GM12878 (cell line): ENCODE measurements around the gene CAST. TPM values are rescaled to one million over a fixed set of nuclear protein-coding genes. Genes with fewer than 3 reads are reported as not detected.

Experiments used
- ATAC-seq: fragments of 200-7000 bp; cut with Tn5 transposase; 3 replicates; pipeline ENCODE4 v1.9.1; 2020; ENCODE audit warnings: mild to moderate bottlenecking, moderate library complexity
- BruUV-seq: library from RNA; stranded (reverse); fragments of 400-500 nt; replicated peaks from 2 replicates; lab custom pipeline; 2021; lab: Mats Ljungman, UMichigan
- CTCF ChIA-PET: fragments of 300-600 bp; sonication (Branson Sonifier 250); formaldehyde crosslinking; extraction: SDS; loops from one replicate; lab custom pipeline; 2021; ENCODE audit warnings: inconsistent platforms; lab: Yijun Ruan, JAX
- POLR2A ChIA-PET: fragments of 350-600 bp; formaldehyde crosslinking; extraction: SDS; loops from one replicate; lab custom pipeline; 2021; ENCODE audit warnings: inconsistent platforms; lab: Charles Lee
- RAD21 ChIA-PET: fragments of 300-600 bp; sonication (Branson Sonifier 250); formaldehyde crosslinking; loops from one replicate; lab custom pipeline; 2023; ENCODE audit warnings: antibody characterized with exemption; ENCODE audit not compliant: unreplicated experiment; lab: Charles Lee
- SMC1A ChIA-PET: fragments of 300-600 bp; sonication (Branson Sonifier 250); formaldehyde crosslinking; loops from one replicate; lab custom pipeline; 2023; ENCODE audit not compliant: unreplicated experiment, uncharacterized antibody; lab: Charles Lee
- DNase-seq: peaks from one replicate; pipeline ENCODE4 v3.0.0-alpha.2; 2011; ENCODE audit warnings: low read depth, low spot score
- FAIRE-seq: peaks from 3 replicates; lab custom pipeline; 2011; peaks lifted over from hg19 to GRCh38; lab: Jason Lieb, UNC
- H2AFZ ChIP-seq: 2 replicates; pipeline ENCODE4 v1.6.0; 2011; ENCODE audit warnings: low read depth, low read length, control low read depth; ENCODE audit not compliant: control insufficient read depth
- H3K27ac ChIP-seq: 2 replicates; pipeline ENCODE4 v1.5.1; 2011; ENCODE audit warnings: control low read depth; ENCODE audit not compliant: control insufficient read depth, insufficient read depth
- H3K27me3 ChIP-seq, 2 experiments: replicated peaks in 1 of 2; 2 replicates each; pipeline versions ENCODE4 v1.6.0 to v1.6.1; 2011; ENCODE audit warnings: low read length in 1 of 2; ENCODE audit not compliant: control insufficient read depth in 2 of 2, insufficient read depth in 2 of 2
- H3K36me3 ChIP-seq, 2 experiments: 2 replicates each; pipeline ENCODE4 v1.5.1; 2011; ENCODE audit warnings: low read length in 1 of 2; ENCODE audit not compliant: control insufficient read depth in 2 of 2, insufficient read depth in 2 of 2
- H3K4me1 ChIP-seq: 2 replicates; pipeline ENCODE4 v1.6.1; 2011; ENCODE audit warnings: mild to moderate bottlenecking, low read length, moderate library complexity, mixed read lengths; ENCODE audit not compliant: control insufficient read depth, insufficient read depth
- H3K4me2 ChIP-seq: 2 replicates; pipeline ENCODE4 v1.6.0; 2011; ENCODE audit warnings: control low read depth; ENCODE audit not compliant: control insufficient read depth, insufficient read depth
- H3K4me3 ChIP-seq: fragments of 200-600 bp; sonication (generic); 2 replicates; pipeline ENCODE4 v1.5.1; 2016
- H3K79me2 ChIP-seq: 2 replicates; pipeline ENCODE4 v1.6.0; 2011; ENCODE audit warnings: low read length; ENCODE audit not compliant: control insufficient read depth, insufficient read depth
- H3K9ac ChIP-seq: 2 replicates; pipeline ENCODE4 v1.8.0; 2011; ENCODE audit warnings: low read length, control low read depth, mixed read lengths; ENCODE audit not compliant: control insufficient read depth, insufficient read depth
- H3K9me3 ChIP-seq: replicated peaks from 3 replicates; pipeline ENCODE4 v1.5.1; 2011; ENCODE audit warnings: mild to moderate bottlenecking, low read length; ENCODE audit not compliant: control insufficient read depth, insufficient read depth
- H4K20me1 ChIP-seq: 2 replicates; pipeline ENCODE4 v1.6.0; 2011; ENCODE audit not compliant: control insufficient read depth, insufficient read depth
- CREM ChIP-seq: IDR thresholded peaks from 2 replicates; pipeline ENCODE4 v1.6.1; 2014; ENCODE audit warnings: antibody characterized with exemption, low read depth
- FOXM1 ChIP-seq: IDR thresholded peaks from 2 replicates; pipeline ENCODE4 v1.6.1; 2012; ENCODE audit warnings: low read depth, mild to moderate bottlenecking, inconsistent platforms, low read length, moderate library complexity
- RFX5 ChIP-seq: IDR thresholded peaks from 2 replicates; pipeline ENCODE4 v1.6.1; 2011; ENCODE audit warnings: low read depth, low read length, improper control_type of control experiment
- SIX5 ChIP-seq: IDR thresholded peaks from 2 replicates; pipeline ENCODE4 v1.6.1; 2011; ENCODE audit warnings: mild to moderate bottlenecking, low read depth, low read length, moderate library complexity; ENCODE audit not compliant: severe bottlenecking
- SMAD5 ChIP-seq: IDR thresholded peaks from 2 replicates; pipeline ENCODE4 v1.6.1; 2016; ENCODE audit warnings: antibody characterized with exemption, low read depth
- WGBS: methylation state at CpG from one replicate; pipeline ENCODE4 v1.1.6; 2016; ENCODE audit warnings: low lambda C conversion rate; ENCODE audit not compliant: insufficient replicate concordance, insufficient coverage; ENCODE audit errors: missing lambda C conversion rate; 5-methylcytosine and 5-hydroxymethylcytosine counted together
- in situ Hi-C: fragments of 300-500 bp; cut with MboI; formaldehyde crosslinking; loops from 9 replicates; pipeline ENCODE4 v1.14.3; 2018; ENCODE audit warnings: mixed read lengths
- intact Hi-C: fragments of 100-400 bp; cut with micrococcal nuclease; formaldehyde crosslinking; loops from one replicate; pipeline ENCODE4 v1.14.2; 2022; ENCODE audit not compliant: unreplicated experiment
- polyA plus RNA-seq, 11 experiments: library from polyadenylated mRNA; depleted of rRNA in 4 of 11; unstranded in 6 of 11; stranded (reverse) in 5 of 11; fragments of >200 nt; fragmentation: Nextera tagmentation in 4 of 11; fragmentation: Illumina TruSeq in 1 of 11; extraction: Ambion mirVana in 4 of 11; extraction: Trizol in 1 of 11; gene quantifications; 1 replicate in 1 of 11; 2 replicates in 10 of 11; pipeline versions ENCODE4 v1.2.1 to v1.2.3, GENCODE V29; 2011 to 2016; ENCODE audit warnings: inconsistent platforms in 2 of 11, missing spikeins in 2 of 11, low read depth in 1 of 11
- total RNA-seq, 4 experiments: library from RNA; depleted of rRNA in 3 of 4; stranded (reverse); fragments of >200 nt in 3 of 4; fragmentation: Illumina TruSeq in 1 of 4; extraction: Trizol in 1 of 4; gene quantifications; 2 replicates each; pipeline versions ENCODE4 v1.2.1 to v1.2.3, GENCODE V29; 2013 to 2021
- TF ChIP-seq, protein P1 (sequence below): fragments of 450-650 bp; IDR thresholded peaks from 2 replicates; pipeline ENCODE4 v1.6.1; 2017; ENCODE audit warnings: borderline replicate concordance
- TF ChIP-seq, protein P2 (sequence below): fragments of 450-650 bp; IDR thresholded peaks from 2 replicates; pipeline ENCODE4 v1.6.1; 2018; ENCODE audit warnings: mild to moderate bottlenecking, low read depth, moderate library complexity; ENCODE audit not compliant: partially characterized antibody
- TF ChIP-seq, protein P3 (sequence below): IDR thresholded peaks from 2 replicates; pipeline ENCODE4 v1.6.1; 2012; ENCODE audit warnings: low read depth, low read length, improper control_type of control experiment
- TF ChIP-seq, protein P4 (sequence below): IDR thresholded peaks from 2 replicates; pipeline ENCODE4 v1.6.1; 2011; ENCODE audit warnings: low read depth, low read length, improper control_type of control experiment, borderline replicate concordance

The CAST gene
- total and polyA plus RNA-seq, 10 of the 15 experiments (the other 5 are each of a cell fraction or from before 2014, with no cell fraction given): 31.7 to 140 (median 68.5) TPM

DNA sequence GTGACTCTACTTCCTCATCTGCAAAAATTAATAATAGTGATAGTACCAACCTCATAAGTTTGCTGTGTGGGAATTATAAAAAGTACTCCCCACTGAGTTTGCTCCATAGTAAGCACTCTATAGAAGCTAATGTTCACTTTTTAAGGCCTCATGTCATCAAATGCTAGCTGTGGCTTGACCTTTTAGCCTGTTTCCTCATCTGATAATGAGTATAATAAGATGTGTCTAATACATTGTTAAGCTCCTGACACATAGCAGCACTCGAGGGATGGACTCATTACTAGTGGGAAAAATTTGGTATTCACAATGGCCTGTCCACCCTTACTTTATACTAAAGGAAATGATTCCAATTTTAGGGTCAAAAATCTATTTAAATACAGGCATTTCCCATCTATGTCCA is 26.1 kb upstream of the CAST start:
- H3K4me3 ChIP-seq: no peak overlapping the region
- FAIRE-seq (no peak), ATAC-seq (no peak), DNase-seq (no peak)
- POLR2A ChIA-PET: no interaction called here
- H3K9me3 ChIP-seq: no peaks in the 10 kb centered on the region
- H3K79me2 ChIP-seq: no peaks in the 10 kb centered on the region
- RAD21 ChIA-PET: no interaction called here
- no peak overlapping the region for H3K4me2 ChIP-seq
- no peaks in the 10 kb centered on the region for H4K20me1 ChIP-seq
- no peak overlapping the region for H3K9ac ChIP-seq
- WGBS: 0% methylated on average over 1 of the region's 1 CpG
- intact Hi-C loops: no loop called here
- CTCF ChIA-PET: interaction anchor here (1.7 to 3.9 kb wide), 2 partner anchors 22 to 51 kb away, joined by 5 to 20 read pairs; no protein-coding TSS in a partner anchor
- no TSS peak for BruUV-seq
- no peaks in the 10 kb centered on the region for H3K4me1 ChIP-seq
- H3K27me3 ChIP-seq: no peaks in the 10 kb centered on the region; a peak in 2 of 4 replicates
- SMC1A ChIA-PET: interaction anchor here (0.9 to 3.9 kb wide), 5 partner anchors 18 to 525 kb away, joined by 3 to 16 read pairs (median 3); no protein-coding TSS in a partner anchor
- no peak overlapping the region for H2AFZ ChIP-seq
- in situ Hi-C loops: no loop called here
- TF ChIP-seq, protein P1, sequence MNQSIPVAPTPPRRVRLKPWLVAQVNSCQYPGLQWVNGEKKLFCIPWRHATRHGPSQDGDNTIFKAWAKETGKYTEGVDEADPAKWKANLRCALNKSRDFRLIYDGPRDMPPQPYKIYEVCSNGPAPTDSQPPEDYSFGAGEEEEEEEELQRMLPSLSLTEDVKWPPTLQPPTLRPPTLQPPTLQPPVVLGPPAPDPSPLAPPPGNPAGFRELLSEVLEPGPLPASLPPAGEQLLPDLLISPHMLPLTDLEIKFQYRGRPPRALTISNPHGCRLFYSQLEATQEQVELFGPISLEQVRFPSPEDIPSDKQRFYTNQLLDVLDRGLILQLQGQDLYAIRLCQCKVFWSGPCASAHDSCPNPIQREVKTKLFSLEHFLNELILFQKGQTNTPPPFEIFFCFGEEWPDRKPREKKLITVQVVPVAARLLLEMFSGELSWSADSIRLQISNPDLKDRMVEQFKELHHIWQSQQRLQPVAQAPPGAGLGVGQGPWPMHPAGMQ: no peak
- TF ChIP-seq SMAD5 (no peak), CREM (no peak), SIX5 (no peak), RFX5 (no peak), FOXM1 (no peak)
- TF ChIP-seq, protein P2, sequence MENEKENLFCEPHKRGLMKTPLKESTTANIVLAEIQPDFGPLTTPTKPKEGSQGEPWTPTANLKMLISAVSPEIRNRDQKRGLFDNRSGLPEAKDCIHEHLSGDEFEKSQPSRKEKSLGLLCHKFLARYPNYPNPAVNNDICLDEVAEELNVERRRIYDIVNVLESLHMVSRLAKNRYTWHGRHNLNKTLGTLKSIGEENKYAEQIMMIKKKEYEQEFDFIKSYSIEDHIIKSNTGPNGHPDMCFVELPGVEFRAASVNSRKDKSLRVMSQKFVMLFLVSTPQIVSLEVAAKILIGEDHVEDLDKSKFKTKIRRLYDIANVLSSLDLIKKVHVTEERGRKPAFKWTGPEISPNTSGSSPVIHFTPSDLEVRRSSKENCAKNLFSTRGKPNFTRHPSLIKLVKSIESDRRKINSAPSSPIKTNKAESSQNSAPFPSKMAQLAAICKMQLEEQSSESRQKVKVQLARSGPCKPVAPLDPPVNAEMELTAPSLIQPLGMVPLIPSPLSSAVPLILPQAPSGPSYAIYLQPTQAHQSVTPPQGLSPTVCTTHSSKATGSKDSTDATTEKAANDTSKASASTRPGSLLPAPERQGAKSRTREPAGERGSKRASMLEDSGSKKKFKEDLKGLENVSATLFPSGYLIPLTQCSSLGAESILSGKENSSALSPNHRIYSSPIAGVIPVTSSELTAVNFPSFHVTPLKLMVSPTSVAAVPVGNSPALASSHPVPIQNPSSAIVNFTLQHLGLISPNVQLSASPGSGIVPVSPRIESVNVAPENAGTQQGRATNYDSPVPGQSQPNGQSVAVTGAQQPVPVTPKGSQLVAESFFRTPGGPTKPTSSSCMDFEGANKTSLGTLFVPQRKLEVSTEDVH: no peak
- TF ChIP-seq, protein P3, sequence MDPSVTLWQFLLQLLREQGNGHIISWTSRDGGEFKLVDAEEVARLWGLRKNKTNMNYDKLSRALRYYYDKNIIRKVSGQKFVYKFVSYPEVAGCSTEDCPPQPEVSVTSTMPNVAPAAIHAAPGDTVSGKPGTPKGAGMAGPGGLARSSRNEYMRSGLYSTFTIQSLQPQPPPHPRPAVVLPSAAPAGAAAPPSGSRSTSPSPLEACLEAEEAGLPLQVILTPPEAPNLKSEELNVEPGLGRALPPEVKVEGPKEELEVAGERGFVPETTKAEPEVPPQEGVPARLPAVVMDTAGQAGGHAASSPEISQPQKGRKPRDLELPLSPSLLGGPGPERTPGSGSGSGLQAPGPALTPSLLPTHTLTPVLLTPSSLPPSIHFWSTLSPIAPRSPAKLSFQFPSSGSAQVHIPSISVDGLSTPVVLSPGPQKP: no peak
- TF ChIP-seq, protein P4, sequence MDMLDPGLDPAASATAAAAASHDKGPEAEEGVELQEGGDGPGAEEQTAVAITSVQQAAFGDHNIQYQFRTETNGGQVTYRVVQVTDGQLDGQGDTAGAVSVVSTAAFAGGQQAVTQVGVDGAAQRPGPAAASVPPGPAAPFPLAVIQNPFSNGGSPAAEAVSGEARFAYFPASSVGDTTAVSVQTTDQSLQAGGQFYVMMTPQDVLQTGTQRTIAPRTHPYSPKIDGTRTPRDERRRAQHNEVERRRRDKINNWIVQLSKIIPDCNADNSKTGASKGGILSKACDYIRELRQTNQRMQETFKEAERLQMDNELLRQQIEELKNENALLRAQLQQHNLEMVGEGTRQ: no peak
- H3K27ac ChIP-seq: no peak overlapping the region
- no peaks in the 10 kb centered on the region for H3K36me3 ChIP-seq
